Gastroesophageal sphincter (tissue), 4 donors: Measurements from ENCODE around the gene SLIT3. TPM values are rescaled to one million over a fixed set of nuclear protein-coding genes. Genes with fewer than 3 reads are reported as not detected.

ENCODE experiments used
- ATAC-seq: fragments of 150-250 bp; one replicate; pipeline ENCODE4 v1.9.1; 2016; ENCODE audit warnings: mild to moderate bottlenecking, moderate library complexity
- H3K27ac ChIP-seq, 4 donors: fragments of 200-600 bp; sonication (generic) in 3 of 4; 1 replicate in 3 of 4; 2 replicates in 1 of 4; pipeline ENCODE4 v1.5.1; 2016 to 2019
- H3K27me3 ChIP-seq: fragments of 200-600 bp; sonication (generic); one replicate; pipeline ENCODE4 v1.5.1; 2019
- H3K36me3 ChIP-seq, 2 donors: fragments of 200-600 bp; sonication (generic); one replicate each; pipeline ENCODE4 v1.5.1; 2019; ENCODE audit warnings: control low read depth in 1 of 2
- H3K4me1 ChIP-seq, 3 donors: fragments of 200-600 bp; sonication (generic); 1 replicate in 2 of 3; 2 replicates in 1 of 3; pipeline ENCODE4 v1.5.1; 2016 to 2019; ENCODE audit warnings: control low read depth in 2 of 3
- H3K4me3 ChIP-seq, 2 donors: fragments of 200-600 bp; sonication (generic); one replicate each; pipeline ENCODE4 v1.5.1; 2019; ENCODE audit warnings: mild to moderate bottlenecking in 1 of 2, moderate library complexity in 1 of 2
- H3K9me3 ChIP-seq, 3 donors: fragments of 200-600 bp; sonication (generic); one replicate each; pipeline ENCODE4 v1.5.1; 2017 to 2019; ENCODE audit warnings: control low read depth in 2 of 3
- CTCF ChIP-seq, 4 experiments: fragments of 200-600 bp in 2 of 4; fragments of 450-650 bp in 2 of 4; sonication (generic) in 1 of 4; IDR thresholded peaks; one replicate each; pipeline ENCODE4 v1.5.1; 2017 to 2019; ENCODE audit warnings: antibody characterized with exemption in 4 of 4, mild to moderate bottlenecking in 2 of 4, moderate library complexity in 2 of 4
- EP300 ChIP-seq: sonication (generic); formaldehyde crosslinking; IDR thresholded peaks from one replicate; pipeline ENCODE4 v1.6.1; 2017; ENCODE audit warnings: antibody characterized with exemption, mild to moderate bottlenecking
- POLR2A ChIP-seq, 2 donors: fragments of 450-650 bp; IDR thresholded peaks; one replicate each; pipeline ENCODE4 v1.6.1; 2017; ENCODE audit warnings: antibody characterized with exemption in 2 of 2, mild to moderate bottlenecking in 2 of 2, moderate library complexity in 1 of 2
- POLR2AphosphoS5 ChIP-seq: sonication (generic); formaldehyde crosslinking; IDR thresholded peaks from one replicate; pipeline ENCODE4 v1.6.1; 2017; ENCODE audit warnings: antibody characterized with exemption
- WGBS, 2 donors: methylation state at CpG; one replicate each; pipeline ENCODE4 v1.1.5; 2018; ENCODE audit warnings: low coverage in 1 of 2; 5-methylcytosine and 5-hydroxymethylcytosine counted together
- total RNA-seq, 4 donors: library from RNA; depleted of rRNA; stranded (reverse); fragments of >200 nt; gene quantifications; one replicate each; pipeline ENCODE4 v1.1.0, GENCODE V29; 2016

Gene SLIT3
- total RNA-seq, 4 donors from 2014 or later, result 29.6 to 76.3 (median 31.1) TPM

GRCh38 chr5:168649306-168649705 is 651.6 kb downstream of the SLIT3 start:
- Histone ChIP-seq H3K27me3 (no peaks in the 10 kb centered on the region), H3K4me1 (peaks cover 0 to 9% (median 3%) of the 10 kb centered on the region in 3 donors), H3K36me3 (no peaks in the 10 kb centered on the region), H3K9me3 (no peaks in the 10 kb centered on the region), H3K27ac (no peak overlapping the region), H3K4me3 (no peak overlapping the region)
- 80 to 83% methylated on average over 1 to 2 of the region's 2 CpGs for WGBS, 2 donors
- no peak for ATAC-seq
- no peak for TF ChIP-seq POLR2A (IDR thresholded peaks at IDR 0.05)
- TF ChIP-seq CTCF (IDR thresholded peaks at IDR 0.05), result no peak

GRCh38 chr5:168648576-168648975 is 652.4 kb downstream of the SLIT3 start:
- Histone ChIP-seq H3K4me1 (peaks cover 0 to 1% (median 0%) of the 10 kb centered on the region in 3 donors), H3K27me3 (no peaks in the 10 kb centered on the region), H3K27ac (no peak overlapping the region), H3K9me3 (no peaks in the 10 kb centered on the region), H3K36me3 (no peaks in the 10 kb centered on the region), H3K4me3 (no peak overlapping the region)
- no peak for ATAC-seq
- TF ChIP-seq POLR2A (IDR thresholded peaks at IDR 0.05), result no peak
- 82 to 96% methylated on average over 1 of the region's 1 CpG for WGBS, 2 donors

- no peaks in the 10 kb centered on the region for H3K9me3 ChIP-seq
- WGBS, 2 donors, result 83 to 100% methylated on average over 1 of the region's 1 CpG
- no peak for ATAC-seq
- TF ChIP-seq POLR2A (IDR thresholded peaks at IDR 0.05), result no peak
- no peak for TF ChIP-seq POLR2AphosphoS5
- TF ChIP-seq CTCF (IDR thresholded peaks at IDR 0.05), result no peak
- no peak for TF ChIP-seq EP300
- no peak overlapping the region for H3K27ac ChIP-seq
- no peaks in the 10 kb centered on the region for H3K27me3 ChIP-seq
- H3K36me3 ChIP-seq, result no peaks in the 10 kb centered on the region
- H3K4me1 ChIP-seq, result no peaks in the 10 kb centered on the region
- H3K4me3 ChIP-seq, result no peak overlapping the region
Observed at GRCh38 chr5:168648016-168648415, 652.9 kb downstream of the SLIT3 start.

GRCh38 chr5:168647083-168647482 is 653.9 kb downstream of the SLIT3 start:
- ATAC-seq, result no peak
- TF ChIP-seq CTCF (IDR thresholded peaks at IDR 0.05), result no peak
- no peak for TF ChIP-seq POLR2AphosphoS5
- TF ChIP-seq POLR2A (IDR thresholded peaks at IDR 0.05), result no peak
- no peak for TF ChIP-seq EP300
- H3K4me3 ChIP-seq, result no peak overlapping the region
- no peak overlapping the region for H3K27ac ChIP-seq
- no peaks in the 10 kb centered on the region for H3K9me3 ChIP-seq
- no peaks in the 10 kb centered on the region for H3K4me1 ChIP-seq
- no peaks in the 10 kb centered on the region for H3K36me3 ChIP-seq
- H3K27me3 ChIP-seq, result no peaks in the 10 kb centered on the region

- Histone ChIP-seq H3K4me3 (no peak overlapping the region), H3K4me1 (no peaks in the 10 kb centered on the region), H3K9me3 (no peaks in the 10 kb centered on the region), H3K36me3 (no peaks in the 10 kb centered on the region), H3K27ac (no peak overlapping the region), H3K27me3 (no peaks in the 10 kb centered on the region)
- ATAC-seq, result no peak
- TF ChIP-seq CTCF (IDR thresholded peaks at IDR 0.05) (no peak), POLR2A (IDR thresholded peaks at IDR 0.05) (no peak), POLR2AphosphoS5 (no peak), EP300 (no peak)
- WGBS, 2 donors, result 86 to 88% methylated on average over 4 to 5 of the region's 5 CpGs
Observed at GRCh38 chr5:168646335-168646734, 654.6 kb downstream of the SLIT3 start.

- Histone ChIP-seq H3K27me3 (no peaks in the 10 kb centered on the region), H3K9me3 (no peaks in the 10 kb centered on the region), H3K4me3 (no peak overlapping the region), H3K27ac (no peak overlapping the region), H3K4me1 (no peaks in the 10 kb centered on the region), H3K36me3 (no peaks in the 10 kb centered on the region)
- no peak for ATAC-seq
- WGBS, 2 donors, result 84 to 92% methylated on average over 3 of the region's 3 CpGs
- TF ChIP-seq POLR2A (IDR thresholded peaks at IDR 0.05) (no peak), CTCF (IDR thresholded peaks at IDR 0.05) (no peak), POLR2AphosphoS5 (no peak), EP300 (no peak)
Observed at GRCh38 chr5:168645195-168645594, 655.7 kb downstream of the SLIT3 start.
